GM15510 (cell line): ENCODE measurements around the gene PDGFC.

Experiments
- POLR2A ChIP-seq: IDR thresholded peaks from 3 replicates; pipeline ENCODE4 v1.6.1; 2011; ENCODE audit warnings: borderline replicate concordance; ENCODE audit not compliant: insufficient read length; ENCODE audit errors: extremely low read depth

PDGFC gene

DNA sequence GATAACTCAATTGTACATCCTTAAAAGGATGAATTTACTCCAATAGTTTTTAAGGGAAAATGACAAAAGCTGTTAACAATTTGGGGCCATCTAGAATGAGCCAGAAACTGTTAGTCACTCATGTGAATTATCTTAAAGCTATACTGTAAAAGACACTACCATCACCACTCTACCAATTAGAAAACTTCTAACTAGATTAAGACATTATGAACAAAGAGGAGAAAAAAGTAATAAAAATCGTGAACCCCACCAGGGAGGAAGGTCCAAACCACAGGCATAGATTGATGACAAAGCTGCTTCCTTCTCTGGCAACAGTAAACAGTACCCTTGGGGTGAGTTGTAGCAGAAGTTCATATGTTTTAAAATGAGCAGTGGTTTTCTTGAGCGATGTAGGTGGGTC, 106.1 kb downstream of the PDGFC start:
- TF ChIP-seq POLR2A, result no peak

DNA sequence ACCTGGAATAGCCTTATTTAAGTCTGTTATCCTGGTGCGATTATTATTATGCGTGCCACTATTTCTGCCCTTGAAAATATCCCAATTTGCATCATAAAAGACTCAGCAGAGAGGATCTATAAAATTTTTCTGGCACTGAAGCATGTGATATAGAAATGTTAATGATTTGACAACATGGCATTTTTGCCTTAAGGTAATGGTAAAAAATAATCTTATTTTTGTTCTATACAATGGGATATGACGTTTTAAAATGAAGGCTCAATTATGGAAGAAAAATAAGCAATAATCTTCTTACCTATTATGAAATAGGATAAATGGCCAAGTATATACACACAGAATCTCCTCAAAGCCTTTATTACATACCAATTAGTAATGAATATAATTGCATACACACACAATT, 113.5 kb downstream of the PDGFC start:
- TF ChIP-seq POLR2A, result no peak

DNA sequence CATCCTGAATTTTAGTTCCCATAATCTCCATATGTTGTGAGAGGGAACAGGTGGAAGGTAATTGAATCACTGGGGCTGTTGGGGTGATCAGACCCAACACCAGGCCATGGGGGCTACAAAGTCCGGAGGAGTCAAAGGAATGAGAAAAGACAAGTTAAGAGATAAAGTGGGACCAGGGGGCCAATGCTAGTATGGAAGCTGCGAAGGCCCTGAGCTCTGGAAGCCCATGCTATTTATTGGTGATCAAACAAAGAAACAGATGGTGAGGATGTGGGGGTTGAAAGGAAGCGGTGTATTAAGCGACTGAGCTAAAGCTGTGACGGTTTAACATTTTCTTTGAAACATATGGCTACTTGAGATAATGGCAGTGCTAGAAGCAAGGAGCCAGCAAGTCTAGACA, 132.8 kb downstream of the PDGFC start:
- no peak for TF ChIP-seq POLR2A

DNA sequence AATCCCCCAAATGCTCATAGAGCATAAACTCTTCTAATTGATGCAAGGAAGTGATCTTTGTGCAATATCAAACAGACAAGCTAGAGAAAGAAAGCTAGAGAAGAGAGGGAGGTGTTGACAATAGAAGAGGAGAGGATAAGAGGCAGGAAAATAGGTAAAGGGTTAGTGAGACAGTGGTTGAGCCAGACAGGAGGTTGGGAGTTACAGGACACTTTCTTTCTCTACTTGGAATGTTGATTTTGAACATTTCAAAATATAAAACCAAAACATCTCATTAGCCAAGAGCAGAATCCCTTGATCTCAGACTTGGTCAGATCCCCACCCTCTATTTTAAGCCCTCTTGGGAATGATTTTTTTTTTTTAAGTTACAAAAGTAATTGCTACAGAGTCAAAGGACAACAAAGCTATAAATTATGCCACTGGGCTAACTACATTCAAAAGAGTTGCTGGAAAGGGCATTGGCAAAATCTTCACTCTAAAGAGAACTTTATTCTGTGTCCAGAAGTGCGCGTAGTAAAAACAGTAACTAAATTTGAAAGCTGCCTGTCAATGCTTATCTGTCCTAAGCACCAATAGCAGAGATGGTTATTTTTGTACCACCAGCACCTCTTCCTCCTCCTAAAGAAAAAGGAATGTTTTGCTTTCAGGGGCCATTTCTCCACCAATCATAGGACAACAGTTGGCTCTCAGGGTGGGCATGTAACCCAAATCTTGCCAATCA, 133.8 kb downstream of the PDGFC start:
- TF ChIP-seq POLR2A, result no peak

DNA sequence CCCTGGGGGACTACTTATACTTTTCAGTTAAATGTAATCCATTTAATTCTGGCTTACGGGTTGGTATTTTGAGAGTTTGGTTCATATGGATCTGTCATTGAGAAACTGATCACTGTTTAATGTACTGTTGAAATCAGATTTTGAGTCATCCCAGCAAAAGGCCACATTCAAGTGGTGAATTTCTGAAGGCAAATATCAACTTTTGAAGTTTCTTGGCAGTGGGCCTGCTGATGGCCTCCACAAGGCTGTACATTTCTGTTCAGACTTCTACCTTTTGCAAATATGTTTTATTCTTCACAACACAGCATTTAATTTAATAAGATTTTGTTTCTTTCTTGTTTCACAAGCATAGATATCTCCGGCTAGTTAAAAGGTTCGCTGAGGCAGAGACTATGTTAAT, 138.7 kb downstream of the PDGFC start:
- TF ChIP-seq POLR2A, result no peak

DNA sequence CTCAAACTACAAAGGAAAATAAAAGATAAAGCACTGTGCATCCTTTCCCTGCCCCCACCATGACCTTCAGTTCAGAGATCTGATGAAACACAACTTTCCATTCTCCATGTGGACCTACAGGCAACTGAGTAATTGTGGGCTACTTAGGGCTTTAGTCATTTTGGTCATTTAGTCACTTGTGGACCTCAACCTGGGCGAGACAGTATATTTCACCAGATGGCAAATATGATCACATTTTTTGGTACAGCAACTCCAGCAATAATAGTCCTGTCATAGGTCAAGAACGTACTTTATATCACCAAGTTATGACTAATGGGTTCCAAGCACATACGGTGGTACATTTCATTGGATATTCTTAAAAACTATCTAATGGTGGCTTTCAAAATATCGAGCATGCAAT, 141.2 kb downstream of the PDGFC start:
- TF ChIP-seq POLR2A, result no peak

DNA sequence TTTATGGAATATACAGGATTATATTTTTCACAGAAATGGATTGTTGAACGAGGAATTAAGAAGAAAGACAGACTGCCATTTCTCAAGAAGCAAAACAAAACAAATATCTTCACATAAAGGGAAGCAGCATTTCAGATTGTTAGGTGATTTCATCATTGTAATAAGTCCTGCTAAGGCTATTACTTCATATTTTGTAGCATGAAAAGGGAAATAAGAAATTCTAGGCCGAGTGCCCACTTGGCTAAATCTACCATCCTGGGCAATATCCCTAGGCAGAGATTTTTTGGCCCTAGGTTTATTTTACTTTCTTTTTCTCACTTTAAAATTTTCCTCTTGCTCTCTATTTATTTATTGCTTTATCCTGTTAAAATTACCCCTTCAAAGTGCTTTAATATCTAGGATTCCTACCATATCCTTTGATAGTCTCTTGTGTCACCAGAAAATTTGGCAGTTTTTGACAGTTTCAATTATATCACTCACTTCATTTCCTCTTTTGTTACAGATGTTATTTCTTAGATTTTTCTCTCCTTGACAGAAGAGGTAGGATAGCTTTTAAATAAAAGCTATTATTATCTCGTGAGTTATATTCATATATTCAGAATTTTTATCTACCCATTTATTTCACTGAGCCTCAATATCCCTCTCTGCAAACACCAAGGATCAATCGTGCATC, 142.3 kb downstream of the PDGFC start:
- no peak for TF ChIP-seq POLR2A

DNA sequence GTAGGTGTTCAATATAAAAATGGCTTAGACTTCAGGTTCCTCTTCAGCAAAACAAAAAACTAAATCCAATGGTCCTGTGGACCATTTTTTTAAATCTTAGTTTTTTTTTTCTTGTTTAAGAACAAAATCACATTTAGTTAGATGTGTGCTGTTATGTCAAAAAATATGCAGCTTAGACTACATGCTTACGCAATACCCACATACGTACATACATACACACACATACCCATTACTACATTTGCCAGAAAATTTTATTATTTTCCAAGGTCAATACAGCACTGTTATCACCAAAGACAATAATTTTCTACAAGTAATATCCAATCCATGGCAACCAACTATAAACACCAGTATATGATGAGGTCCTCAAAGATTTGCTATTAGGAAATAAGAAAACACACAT, 144.1 kb downstream of the PDGFC start:
- TF ChIP-seq POLR2A, result no peak

DNA sequence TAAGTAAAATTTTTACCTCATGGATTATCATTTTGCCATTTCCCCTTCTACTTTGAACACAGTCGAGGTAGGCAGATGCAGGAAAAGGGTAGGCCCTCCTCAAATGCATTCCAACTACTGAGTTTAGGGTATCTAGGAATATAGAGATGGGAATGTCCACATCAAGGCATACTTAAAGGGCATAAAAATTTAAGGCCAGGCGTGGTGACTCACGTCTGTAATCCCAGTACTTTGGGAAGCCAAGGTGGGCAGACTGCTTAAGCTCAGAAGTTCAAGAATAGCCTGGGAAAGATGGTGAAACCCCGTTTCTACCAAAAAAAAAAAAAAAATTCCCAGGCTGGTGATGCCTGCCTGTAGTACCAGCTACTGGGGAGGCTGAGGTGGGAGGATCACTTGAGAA, 146.5 kb downstream of the PDGFC start:
- TF ChIP-seq POLR2A, result no peak

DNA sequence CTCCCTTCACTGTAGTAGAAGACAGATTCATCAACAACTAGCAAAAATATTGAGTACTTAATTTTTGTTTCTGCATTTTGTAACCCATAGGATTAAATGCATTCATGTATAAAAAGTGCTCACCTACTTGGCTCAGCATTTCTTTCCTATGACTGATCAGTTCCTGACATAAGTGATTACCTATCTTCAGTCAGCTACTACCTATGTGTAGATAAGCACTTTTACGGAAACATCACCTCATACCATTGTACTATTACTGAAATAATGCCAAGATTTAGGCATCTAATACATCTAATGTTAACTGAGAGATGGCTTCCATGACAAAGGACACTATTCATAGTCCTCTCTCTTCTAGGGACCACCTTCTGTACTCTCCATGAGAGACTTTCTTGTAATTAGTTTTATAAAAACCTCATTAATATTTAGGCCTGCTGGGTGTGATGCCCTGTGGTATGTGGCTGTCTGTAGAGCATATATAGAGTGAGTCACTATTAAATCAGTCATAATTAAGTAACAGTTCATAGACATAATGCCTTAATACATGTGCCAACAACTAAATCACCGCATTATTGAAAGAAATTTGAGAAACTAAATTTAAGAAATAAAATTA, 147.0 kb downstream of the PDGFC start:
- no peak for TF ChIP-seq POLR2A

DNA sequence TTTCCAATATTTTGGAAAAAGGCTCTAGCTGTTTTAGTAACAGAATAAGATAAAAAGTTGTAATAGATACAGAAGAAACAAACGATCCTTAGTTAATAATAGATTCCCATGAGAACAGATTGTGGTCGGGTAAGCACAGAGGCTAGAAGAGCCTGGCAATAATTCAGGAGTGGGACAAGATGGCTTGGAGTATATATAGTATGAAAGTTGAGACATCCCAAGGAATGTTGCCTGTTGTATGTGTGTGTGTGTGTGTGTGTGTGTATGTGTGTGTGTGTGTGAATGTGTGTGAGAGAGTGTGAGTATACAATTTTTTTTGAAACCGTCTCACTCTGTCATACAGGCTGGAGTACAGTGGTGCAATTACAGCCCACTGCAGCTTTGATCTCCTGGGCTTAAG, 150.7 kb downstream of the PDGFC start:
- no peak for TF ChIP-seq POLR2A

DNA sequence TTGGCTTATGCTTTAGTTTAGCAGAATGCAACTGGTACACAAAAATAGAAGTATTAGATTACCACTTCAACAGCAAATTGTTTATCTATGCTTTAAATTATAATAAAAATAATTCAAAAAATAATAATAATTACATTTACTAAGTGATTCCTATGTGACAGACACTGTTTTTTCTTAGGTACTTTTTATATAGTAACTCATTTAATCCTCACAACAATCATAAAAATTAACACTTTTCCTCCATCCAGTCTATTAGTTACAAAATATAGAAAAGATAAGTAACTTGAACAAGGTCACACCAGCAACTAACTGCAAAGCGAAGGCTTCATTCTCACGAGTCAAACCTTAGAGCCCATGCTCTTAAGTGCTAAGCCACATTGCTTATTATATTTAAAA, 155.2 kb downstream of the PDGFC start:
- no peak for TF ChIP-seq POLR2A

DNA sequence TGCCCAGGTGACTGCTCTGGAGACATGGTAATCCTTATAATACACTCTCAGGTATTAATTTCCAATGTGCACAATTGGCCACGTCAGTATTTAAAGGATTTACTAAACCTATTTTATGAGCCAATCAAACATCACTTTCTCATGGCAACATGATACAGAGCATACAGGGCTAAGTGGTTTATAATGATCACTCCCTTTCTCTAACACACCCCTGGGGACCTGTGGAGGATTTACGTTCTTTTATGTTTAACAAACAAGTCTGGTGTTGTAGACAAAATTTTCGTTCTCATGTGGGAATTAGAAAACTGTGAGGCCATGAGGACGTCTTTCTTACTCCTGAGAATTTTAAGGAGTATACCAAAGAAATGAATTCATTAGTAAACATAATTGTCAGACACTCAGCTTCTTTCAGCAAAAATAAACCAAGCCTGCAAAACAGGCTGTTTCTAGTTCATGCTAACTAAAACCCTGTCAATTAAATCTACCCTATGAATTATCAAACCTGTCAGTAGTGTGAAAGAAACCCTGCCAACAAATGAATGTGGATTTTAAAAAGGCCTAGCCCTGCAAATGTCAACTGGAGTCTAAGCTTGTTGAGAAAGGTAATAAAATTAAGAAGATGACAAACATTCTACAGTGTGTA, 155.8 kb downstream of the PDGFC start:
- no peak for TF ChIP-seq POLR2A

DNA sequence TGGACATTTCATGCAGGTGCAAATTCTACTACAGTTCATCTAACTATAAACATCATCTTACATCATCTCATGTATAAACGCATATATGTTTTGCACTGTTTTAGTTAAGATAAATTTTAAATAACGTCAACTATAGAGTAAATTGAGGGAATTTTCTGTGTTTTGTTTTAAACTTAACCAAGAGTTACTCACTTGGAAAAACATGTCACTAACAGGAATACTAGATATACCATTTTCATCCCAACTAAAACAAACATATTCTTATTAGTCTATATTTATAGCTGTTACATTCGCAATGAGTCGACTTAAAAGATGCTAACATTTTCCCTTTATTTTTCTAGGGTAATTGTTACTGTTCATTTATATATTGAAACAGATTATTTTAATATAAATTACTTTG, 159.6 kb downstream of the PDGFC start:
- no peak for TF ChIP-seq POLR2A

DNA sequence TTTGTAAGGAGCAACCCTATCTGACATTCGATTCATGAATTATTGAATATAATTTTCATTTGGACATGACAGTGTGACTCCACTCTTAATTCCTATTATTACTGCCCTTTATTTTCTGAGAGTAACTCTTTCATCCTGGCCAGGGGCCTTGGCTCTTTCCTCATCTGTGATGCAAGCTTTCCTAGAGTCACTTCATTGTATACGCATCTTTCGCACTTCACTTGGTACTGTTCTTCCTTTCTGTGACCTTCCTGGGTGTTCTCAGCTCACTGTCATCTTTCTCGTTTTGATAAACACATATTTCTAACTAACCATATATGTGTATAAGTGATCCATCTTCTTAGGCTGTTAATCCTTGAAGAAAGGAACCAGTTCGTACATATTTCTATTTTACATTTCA, 160.3 kb downstream of the PDGFC start:
- TF ChIP-seq POLR2A, result no peak
